GM19023 (cell line): ENCODE results near the gene ZBTB47.

Experiments
- ATAC-seq: cut with Tn5 transposase; IDR thresholded peaks from one replicate; pipeline ENCODE4 v1.9.1; 2021; ENCODE audit warnings: mild to moderate bottlenecking, moderate library complexity; ENCODE audit not compliant: unreplicated experiment

ZBTB47 gene

GRCh38 chr3:42652611-42653302, 740 bp upstream of the ZBTB47 start:
- ATAC-seq: peak; percentile 49

GRCh38 chr3:42653303-42653559, 266 bp upstream of the ZBTB47 start:
- ATAC-seq: no peak

GRCh38 chr3:42654331-42655201, 1.1 kb downstream of the ZBTB47 start:
- ATAC-seq: no peak

- no peak for ATAC-seq
Measured at GRCh38 chr3:42655331-42655888, 1.9 kb downstream of the ZBTB47 start.

GRCh38 chr3:42655980-42656679, 2.6 kb downstream of the ZBTB47 start:
- no peak for ATAC-seq

GRCh38 chr3:42656680-42657610, 3.4 kb downstream of the ZBTB47 start:
- no peak for ATAC-seq

- ATAC-seq: no peak
Measured at GRCh38 chr3:42657675-42658074, 4.2 kb downstream of the ZBTB47 start.

GRCh38 chr3:42658091-42658770, 4.7 kb downstream of the ZBTB47 start:
- no peak for ATAC-seq

- no peak for ATAC-seq
Measured at GRCh38 chr3:42658771-42659390, 5.4 kb downstream of the ZBTB47 start.

GRCh38 chr3:42659451-42660130, 6.1 kb downstream of the ZBTB47 start:
- no peak for ATAC-seq

GRCh38 chr3:42660131-42660715, 6.7 kb downstream of the ZBTB47 start:
- no peak for ATAC-seq

GRCh38 chr3:42660898-42661297, 7.4 kb downstream of the ZBTB47 start:
- ATAC-seq: no peak

GRCh38 chr3:42661593-42662022, 8.1 kb downstream of the ZBTB47 start:
- no peak for ATAC-seq

- no peak for ATAC-seq
Measured at GRCh38 chr3:42662037-42662812, 8.7 kb downstream of the ZBTB47 start.

- no peak for ATAC-seq
Measured at GRCh38 chr3:42662813-42663535, 9.5 kb downstream of the ZBTB47 start.

GRCh38 chr3:42663581-42664437, 10.3 kb downstream of the ZBTB47 start:
- no peak for ATAC-seq
